ENCODE data around the gene KCNQ2.
A peak's percentile ranks its signal among the peaks of the same experiment; 100 is the strongest.

Gene KCNQ2

DNA sequence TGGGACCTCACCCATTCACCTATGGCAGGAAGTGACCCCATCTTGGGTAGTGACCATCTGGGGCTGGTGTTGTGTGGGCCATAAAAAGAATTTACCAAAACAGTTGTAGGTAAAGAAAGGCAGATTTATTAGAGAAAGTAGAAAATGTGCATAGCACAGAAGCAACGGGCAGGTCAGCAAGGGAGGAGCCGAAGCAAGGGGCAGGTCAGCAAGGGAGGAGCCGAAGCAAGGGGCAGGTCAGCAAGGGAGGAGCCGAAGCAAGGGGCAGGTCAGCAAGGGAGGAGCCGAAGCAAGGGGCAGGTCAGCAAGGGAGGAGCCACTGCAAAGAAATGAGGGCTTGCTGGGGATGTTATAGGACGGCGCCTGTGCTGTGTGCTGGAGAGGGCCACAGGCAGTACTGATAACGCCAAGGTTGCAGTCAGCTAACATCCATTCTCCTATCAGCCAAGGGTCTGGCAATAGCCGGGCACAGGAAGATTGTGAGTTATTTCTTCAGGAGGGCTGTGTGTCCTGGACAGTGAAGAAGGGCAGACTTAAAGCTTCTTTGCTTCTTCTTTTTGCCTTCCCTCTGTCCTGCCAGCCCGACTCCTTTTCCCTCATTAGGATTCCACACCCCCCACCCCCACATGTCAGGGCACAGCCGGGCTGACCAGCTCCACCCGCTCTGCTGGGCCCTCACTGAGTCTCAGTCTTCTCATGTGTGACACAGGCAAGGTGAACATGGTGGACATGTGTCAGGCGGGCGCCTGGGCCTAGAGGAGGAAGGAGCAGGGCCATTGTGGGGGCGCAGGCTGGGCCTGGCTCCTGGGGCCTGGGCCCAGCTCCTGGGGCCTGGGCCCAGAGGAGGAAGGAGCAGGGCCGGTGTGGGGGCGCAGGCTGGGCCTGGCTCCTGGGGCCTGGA is 79.7 kb downstream of the KCNQ2 start:
- peak overlapping the region; percentile 46 for H3K9ac ChIP-seq (ENCODE audit: insufficient read length, low read depth)
- peaks cover 4% of the 10 kb centered on the region; the same call in 1 of the 2 replicates for H3K9me3 ChIP-seq (ENCODE audit: insufficient read depth, low read length)
- TF ChIP-seq ZNF274 (IDR thresholded peaks at IDR 0.05; ENCODE audit: low read depth, low read length) = no peak
- peaks cover 28% of the 10 kb centered on the region for H3K4me1 ChIP-seq (ENCODE audit: insufficient read depth, insufficient read length)
- H3K36me3 ChIP-seq (ENCODE audit: insufficient read depth, insufficient read length, low read length) = no peaks in the 10 kb centered on the region
- no peak overlapping the region for H3K4me3 ChIP-seq (ENCODE audit: insufficient read length, low read depth)
- no peak for DNase-seq (ENCODE audit: low read depth, low spot score)
- H3K27me3 ChIP-seq (ENCODE audit: insufficient read depth, insufficient read length) = no peaks in the 10 kb centered on the region

DNA sequence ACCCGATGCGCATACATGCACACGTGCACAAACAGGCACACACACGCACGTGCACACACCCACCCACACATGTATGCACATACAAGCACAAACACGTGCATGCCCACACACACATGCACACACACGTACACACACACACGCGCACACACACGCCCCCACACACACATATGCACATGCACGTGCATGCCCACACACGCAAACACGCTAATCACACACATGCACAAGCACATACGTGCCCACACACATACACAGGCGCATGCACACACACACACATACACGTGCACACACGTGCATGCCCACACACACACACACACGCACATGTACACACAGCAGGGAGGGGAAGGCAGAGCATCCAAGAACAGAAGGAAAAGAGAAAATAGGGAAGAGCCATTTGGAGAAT is 84.5 kb downstream of the KCNQ2 start:
- TF ChIP-seq SUZ12 (IDR thresholded peaks at IDR 0.05; ENCODE audit: extremely low read depth, insufficient read depth, insufficient read length) (no peak), YY1 (IDR thresholded peaks at IDR 0.05; ENCODE audit: insufficient read depth, insufficient read length) (no peak), ZNF274 (IDR thresholded peaks at IDR 0.05; ENCODE audit: low read depth, low read length) (no peak)
- peaks cover 28% of the 10 kb centered on the region; the same call in 1 of the 2 replicates for H3K9me3 ChIP-seq (ENCODE audit: insufficient read depth, low read length)
- no peak overlapping the region for H3K9ac ChIP-seq (ENCODE audit: insufficient read length, low read depth)
- H3K27me3 ChIP-seq (ENCODE audit: insufficient read depth, insufficient read length) = peaks cover 5% of the 10 kb centered on the region
- no peaks in the 10 kb centered on the region for H3K36me3 ChIP-seq (ENCODE audit: insufficient read depth, insufficient read length, low read length)
- no peak overlapping the region for H3K4me3 ChIP-seq (ENCODE audit: insufficient read length, low read depth)
- DNase-seq (ENCODE audit: low read depth, low spot score) = no peak
- peaks cover 9% of the 10 kb centered on the region for H3K4me1 ChIP-seq (ENCODE audit: insufficient read depth, insufficient read length)

DNA sequence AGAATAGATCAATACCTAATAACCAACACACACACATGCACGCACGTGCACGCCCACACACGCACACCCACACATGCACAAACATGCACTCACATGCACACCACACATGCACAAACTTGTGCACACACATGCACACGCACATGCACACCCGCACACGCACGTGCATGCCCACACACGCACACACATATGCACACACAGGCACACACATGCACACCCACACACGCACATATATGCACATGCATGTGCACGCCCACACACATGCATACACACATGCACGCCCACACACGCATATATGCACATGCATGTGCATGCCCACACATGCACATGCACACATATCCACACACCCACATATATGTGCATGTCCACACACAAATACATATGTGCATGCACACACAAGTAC is 85.1 kb downstream of the KCNQ2 start:
- no peak for DNase-seq (ENCODE audit: low read depth, low spot score)
- Histone ChIP-seq H3K9me3 (ENCODE audit: insufficient read depth, low read length) (peaks cover 28% of the 10 kb centered on the region; the same call in 1 of the 2 replicates), H3K27me3 (ENCODE audit: insufficient read depth, insufficient read length) (peaks cover 5% of the 10 kb centered on the region), H3K36me3 (ENCODE audit: insufficient read depth, insufficient read length, low read length) (no peaks in the 10 kb centered on the region), H3K4me3 (ENCODE audit: insufficient read length, low read depth) (no peak overlapping the region), H3K4me1 (ENCODE audit: insufficient read depth, insufficient read length) (peaks cover 9% of the 10 kb centered on the region), H3K9ac (ENCODE audit: insufficient read length, low read depth) (no peak overlapping the region)
- TF ChIP-seq SUZ12 (IDR thresholded peaks at IDR 0.05; ENCODE audit: extremely low read depth, insufficient read depth, insufficient read length) = no peak
- no peak for TF ChIP-seq YY1 (IDR thresholded peaks at IDR 0.05; ENCODE audit: insufficient read depth, insufficient read length)
- TF ChIP-seq ZNF274 (IDR thresholded peaks at IDR 0.05; ENCODE audit: low read depth, low read length) = no peak

DNA sequence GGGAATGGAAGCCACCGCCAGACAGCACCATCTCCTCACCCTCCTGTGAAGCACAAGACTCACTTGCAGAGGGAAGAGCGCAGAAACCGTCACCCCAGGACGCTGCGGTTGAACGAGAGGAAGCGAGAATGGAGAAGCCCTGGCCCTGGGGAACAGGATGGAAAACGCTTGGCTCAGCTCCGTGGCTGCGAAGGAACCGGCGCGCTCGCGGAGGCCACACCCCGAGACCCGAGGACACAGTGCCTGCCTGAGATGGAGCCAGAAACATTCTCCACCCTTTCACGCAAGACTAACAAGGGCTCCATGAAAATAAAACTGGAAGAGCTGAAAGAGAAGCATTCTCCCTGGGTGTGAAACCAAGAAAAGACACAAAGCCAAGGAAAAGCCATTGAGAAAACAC is 86.0 kb downstream of the KCNQ2 start:
- no peak overlapping the region for H3K4me3 ChIP-seq (ENCODE audit: insufficient read length, low read depth)
- no peak overlapping the region for H3K9ac ChIP-seq (ENCODE audit: insufficient read length, low read depth)
- H3K9me3 ChIP-seq (ENCODE audit: insufficient read depth, low read length) = peaks cover 28% of the 10 kb centered on the region; the same call in 1 of the 2 replicates
- DNase-seq (ENCODE audit: low read depth, low spot score) = no peak
- H3K4me1 ChIP-seq (ENCODE audit: insufficient read depth, insufficient read length) = peaks cover 2% of the 10 kb centered on the region
- TF ChIP-seq SUZ12 (IDR thresholded peaks at IDR 0.05; ENCODE audit: extremely low read depth, insufficient read depth, insufficient read length) = no peak
- no peak for TF ChIP-seq ZNF274 (IDR thresholded peaks at IDR 0.05; ENCODE audit: low read depth, low read length)
- TF ChIP-seq YY1 (IDR thresholded peaks at IDR 0.05; ENCODE audit: insufficient read depth, insufficient read length) = no peak
- H3K27me3 ChIP-seq (ENCODE audit: insufficient read depth, insufficient read length) = peaks cover 5% of the 10 kb centered on the region
- no peaks in the 10 kb centered on the region for H3K36me3 ChIP-seq (ENCODE audit: insufficient read depth, insufficient read length, low read length)

DNA sequence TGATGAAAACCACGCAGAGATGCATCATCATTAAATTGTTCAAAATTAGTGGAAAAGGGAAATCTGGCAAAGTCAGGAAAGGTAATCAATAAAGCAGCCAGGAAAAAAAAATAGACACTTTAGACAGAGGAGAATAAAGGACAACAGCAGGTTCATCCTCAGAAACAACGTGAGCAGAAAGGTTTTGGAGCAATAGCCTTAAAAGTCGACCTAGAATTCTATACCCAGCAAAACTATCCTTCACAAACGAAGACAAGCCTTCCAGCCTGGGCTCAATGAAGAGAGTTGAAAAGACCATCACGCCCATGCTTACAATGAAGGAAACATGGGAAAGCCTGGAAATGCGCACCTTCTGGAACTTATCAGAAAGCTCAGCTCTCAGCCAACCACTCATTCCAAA is 86.6 kb downstream of the KCNQ2 start:
- no peak for DNase-seq (ENCODE audit: low read depth, low spot score)
- Histone ChIP-seq H3K27me3 (ENCODE audit: insufficient read depth, insufficient read length) (peaks cover 5% of the 10 kb centered on the region), H3K9ac (ENCODE audit: insufficient read length, low read depth) (no peak overlapping the region), H3K9me3 (ENCODE audit: insufficient read depth, low read length) (peaks cover 28% of the 10 kb centered on the region; the same call in 1 of the 2 replicates), H3K4me1 (ENCODE audit: insufficient read depth, insufficient read length) (peaks cover 2% of the 10 kb centered on the region), H3K36me3 (ENCODE audit: insufficient read depth, insufficient read length, low read length) (no peaks in the 10 kb centered on the region), H3K4me3 (ENCODE audit: insufficient read length, low read depth) (no peak overlapping the region)
- TF ChIP-seq SUZ12 (IDR thresholded peaks at IDR 0.05; ENCODE audit: extremely low read depth, insufficient read depth, insufficient read length) (no peak), YY1 (IDR thresholded peaks at IDR 0.05; ENCODE audit: insufficient read depth, insufficient read length) (no peak), ZNF274 (IDR thresholded peaks at IDR 0.05; ENCODE audit: low read depth, low read length) (no peak)

DNA sequence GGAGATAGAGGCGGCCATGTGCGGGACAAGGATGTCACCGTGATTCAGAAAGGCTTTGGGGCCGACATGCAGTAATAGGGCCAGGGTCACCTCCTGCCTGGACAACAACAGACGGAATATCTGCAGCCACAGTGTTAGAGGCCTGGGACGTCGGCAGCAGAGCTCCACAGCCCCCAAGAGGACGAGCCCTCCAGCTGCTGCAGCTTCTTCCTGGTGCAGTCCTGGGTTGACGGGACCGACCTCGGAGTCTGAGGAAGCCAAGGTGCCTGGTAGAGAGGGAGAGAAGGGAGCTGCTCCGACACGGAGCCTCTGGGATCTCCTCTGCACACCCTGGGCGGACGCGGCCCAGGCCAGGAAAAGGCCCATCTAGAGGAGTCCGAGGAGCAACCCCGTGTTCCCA is 88.1 kb downstream of the KCNQ2 start:
- TF ChIP-seq SUZ12 (IDR thresholded peaks at IDR 0.05; ENCODE audit: extremely low read depth, insufficient read depth, insufficient read length) = no peak
- TF ChIP-seq ZNF274 (IDR thresholded peaks at IDR 0.05; ENCODE audit: low read depth, low read length) = no peak
- TF ChIP-seq YY1 (IDR thresholded peaks at IDR 0.05; ENCODE audit: insufficient read depth, insufficient read length) = no peak
- DNase-seq (ENCODE audit: low read depth, low spot score) = no peak
- Histone ChIP-seq H3K9me3 (ENCODE audit: insufficient read depth, low read length) (peaks cover 28% of the 10 kb centered on the region; the same call in 1 of the 2 replicates), H3K4me3 (ENCODE audit: insufficient read length, low read depth) (no peak overlapping the region), H3K9ac (ENCODE audit: insufficient read length, low read depth) (no peak overlapping the region), H3K36me3 (ENCODE audit: insufficient read depth, insufficient read length, low read length) (no peaks in the 10 kb centered on the region), H3K27me3 (ENCODE audit: insufficient read depth, insufficient read length) (peaks cover 5% of the 10 kb centered on the region), H3K4me1 (ENCODE audit: insufficient read depth, insufficient read length) (peaks cover 2% of the 10 kb centered on the region)

DNA sequence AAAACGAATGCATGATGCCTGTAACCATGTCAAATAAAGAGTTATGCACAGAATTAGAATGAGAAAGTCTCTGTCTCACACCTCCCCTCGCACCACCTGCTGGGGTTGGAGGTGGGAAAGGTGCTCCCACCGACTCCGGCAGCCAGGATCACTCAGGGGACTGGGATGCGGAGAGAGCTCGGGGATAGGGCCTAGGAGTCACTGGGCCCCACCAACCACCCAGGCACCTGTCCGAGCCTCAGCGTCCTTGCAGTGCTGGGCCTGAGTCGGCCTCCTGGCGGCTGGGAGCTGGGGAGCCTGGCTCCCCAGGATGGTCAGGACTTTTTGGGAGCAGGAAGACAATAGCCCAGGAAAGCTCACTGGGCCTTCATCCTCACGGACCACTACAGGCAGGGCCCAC is 88.9 kb downstream of the KCNQ2 start:
- no peak overlapping the region for H3K9ac ChIP-seq (ENCODE audit: insufficient read length, low read depth)
- no peaks in the 10 kb centered on the region for H3K36me3 ChIP-seq (ENCODE audit: insufficient read depth, insufficient read length, low read length)
- H3K27me3 ChIP-seq (ENCODE audit: insufficient read depth, insufficient read length) = peaks cover 5% of the 10 kb centered on the region
- H3K4me3 ChIP-seq (ENCODE audit: insufficient read length, low read depth) = no peak overlapping the region
- DNase-seq (ENCODE audit: low read depth, low spot score) = no peak
- TF ChIP-seq YY1 (IDR thresholded peaks at IDR 0.05; ENCODE audit: insufficient read depth, insufficient read length) (no peak), SUZ12 (IDR thresholded peaks at IDR 0.05; ENCODE audit: extremely low read depth, insufficient read depth, insufficient read length) (no peak), ZNF274 (IDR thresholded peaks at IDR 0.05; ENCODE audit: low read depth, low read length) (no peak)
- H3K9me3 ChIP-seq (ENCODE audit: insufficient read depth, low read length) = peaks cover 28% of the 10 kb centered on the region; the same call in 1 of the 2 replicates
- peaks cover 2% of the 10 kb centered on the region for H3K4me1 ChIP-seq (ENCODE audit: insufficient read depth, insufficient read length)

Measured in NT2/D1 (cell line).